ENCODE data around the gene SLC35G3. TPM values are rescaled to one million over a fixed set of nuclear protein-coding genes. Genes with fewer than 3 reads are reported as not detected.

SLC35G3 gene
- polyA plus RNA-seq, 3 donors, result not detected

DNA sequence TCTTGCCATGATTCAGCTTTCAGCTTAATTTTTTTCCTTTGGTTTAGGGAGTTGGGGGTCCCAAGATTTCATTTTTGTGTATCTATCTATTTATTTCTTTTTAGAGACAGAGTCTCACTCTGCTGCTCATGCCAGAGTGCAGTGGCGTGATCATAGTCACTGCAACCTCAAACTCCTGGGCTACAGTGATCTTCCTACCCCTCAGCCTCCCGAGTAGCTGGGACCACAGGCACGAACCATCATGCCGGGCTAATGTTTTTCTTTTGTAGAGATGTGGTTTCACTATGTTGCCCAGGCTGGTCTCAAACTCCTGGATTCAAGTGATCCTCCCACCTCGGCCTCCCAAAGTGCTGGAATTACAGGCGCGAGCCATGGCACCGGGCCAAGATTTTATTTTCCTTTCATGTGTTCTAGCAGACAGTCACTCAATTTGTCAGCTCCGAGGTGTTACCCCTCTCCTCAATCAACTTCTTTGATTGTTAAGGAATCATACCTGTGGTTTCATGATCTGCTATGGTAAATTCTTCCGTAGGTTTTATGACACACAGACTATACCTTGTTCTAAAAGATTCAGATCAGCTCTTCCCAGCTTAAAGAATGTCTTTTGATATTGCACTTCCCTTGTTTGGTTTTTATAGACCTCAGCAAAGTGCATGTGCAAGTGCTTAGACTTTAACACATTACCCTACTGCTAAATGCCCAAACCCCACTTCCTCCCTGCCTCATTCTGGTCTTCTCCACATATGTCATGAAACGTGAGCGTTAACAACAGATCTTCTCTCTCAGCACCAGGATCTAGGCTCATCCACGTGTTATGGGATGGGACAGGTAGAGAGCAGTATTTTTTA lies 33.6 kb downstream of the SLC35G3 start:
- peaks cover 4 to 8% (median 7%) of the 10 kb centered on the region in 3 donors for H3K27me3 Mint-ChIP-seq (ENCODE audit: low read depth in 3 of 3)
- peaks cover 4 to 8% of the 10 kb centered on the region in 2 donors for H3K4me1 ChIP-seq (ENCODE audit: control insufficient read depth in 1 of 2, insufficient read depth in 2 of 2, low read length in 2 of 2)
- no peak for DNase-seq
- H3K4me3 ChIP-seq (replicated peaks in 1 of 3; ENCODE audit: low read depth in 2 of 3, low read length in 3 of 3), result no peak overlapping the region
- no peak overlapping the region for H2AFZ ChIP-seq (ENCODE audit: insufficient read depth, low read depth, low read length, poor library complexity, severe bottlenecking)
- intact Hi-C loops (cut with micrococcal nuclease), result loop anchor here in 1 of 2 donors (10.0 kb wide), 1 partner anchor 584 kb away; no protein-coding TSS in a partner anchor
- 72% methylated on average over 3 of the region's 13 CpGs for WGBS (ENCODE audit: insufficient coverage)
- H3K9ac ChIP-seq (ENCODE audit: insufficient read depth, low read length, poor library complexity, severe bottlenecking), result no peak overlapping the region
- no peaks in the 10 kb centered on the region for H3K36me3 ChIP-seq (replicated peaks in 1 of 2; ENCODE audit: control insufficient read depth in 1 of 2, insufficient read depth in 2 of 2, low read length in 2 of 2)
- H3K79me2 ChIP-seq (ENCODE audit: insufficient read depth, low read length), result no peaks in the 10 kb centered on the region
- H3K36me3 Mint-ChIP-seq, result no peaks in the 10 kb centered on the region
- peak overlapping the region in 1 of 7 donors; percentile 26 for H3K27ac Mint-ChIP-seq
- TF ChIP-seq, protein P1, sequence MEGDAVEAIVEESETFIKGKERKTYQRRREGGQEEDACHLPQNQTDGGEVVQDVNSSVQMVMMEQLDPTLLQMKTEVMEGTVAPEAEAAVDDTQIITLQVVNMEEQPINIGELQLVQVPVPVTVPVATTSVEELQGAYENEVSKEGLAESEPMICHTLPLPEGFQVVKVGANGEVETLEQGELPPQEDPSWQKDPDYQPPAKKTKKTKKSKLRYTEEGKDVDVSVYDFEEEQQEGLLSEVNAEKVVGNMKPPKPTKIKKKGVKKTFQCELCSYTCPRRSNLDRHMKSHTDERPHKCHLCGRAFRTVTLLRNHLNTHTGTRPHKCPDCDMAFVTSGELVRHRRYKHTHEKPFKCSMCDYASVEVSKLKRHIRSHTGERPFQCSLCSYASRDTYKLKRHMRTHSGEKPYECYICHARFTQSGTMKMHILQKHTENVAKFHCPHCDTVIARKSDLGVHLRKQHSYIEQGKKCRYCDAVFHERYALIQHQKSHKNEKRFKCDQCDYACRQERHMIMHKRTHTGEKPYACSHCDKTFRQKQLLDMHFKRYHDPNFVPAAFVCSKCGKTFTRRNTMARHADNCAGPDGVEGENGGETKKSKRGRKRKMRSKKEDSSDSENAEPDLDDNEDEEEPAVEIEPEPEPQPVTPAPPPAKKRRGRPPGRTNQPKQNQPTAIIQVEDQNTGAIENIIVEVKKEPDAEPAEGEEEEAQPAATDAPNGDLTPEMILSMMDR (IDR thresholded peaks at IDR 0.05), result no peak
- no peaks in the 10 kb centered on the region for H3K27me3 ChIP-seq (ENCODE audit: control insufficient read depth in 2 of 2, insufficient read depth in 2 of 2, low read length in 2 of 2)
- no peaks in the 10 kb centered on the region for H4K20me1 ChIP-seq (ENCODE audit: insufficient read depth, low read length)
- H3K9me3 Mint-ChIP-seq, result peaks cover 0 to 2% (median 0%) of the 10 kb centered on the region in 7 donors
- peaks cover 13% of the 10 kb centered on the region for H3K4me1 Mint-ChIP-seq
- H3K27ac ChIP-seq (ENCODE audit: low read depth in 1 of 2, low read length in 2 of 2), result no peak overlapping the region
- no peak overlapping the region for H3K4me3 Mint-ChIP-seq
- H3K4me2 ChIP-seq (replicated peaks; ENCODE audit: extremely low read depth, low read length, poor library complexity, severe bottlenecking), result no peak overlapping the region
- no peaks in the 10 kb centered on the region for H3K9me3 ChIP-seq (replicated peaks in 1 of 2; ENCODE audit: control insufficient read depth in 1 of 2, insufficient read depth in 1 of 2, low read length in 2 of 2)

DNA sequence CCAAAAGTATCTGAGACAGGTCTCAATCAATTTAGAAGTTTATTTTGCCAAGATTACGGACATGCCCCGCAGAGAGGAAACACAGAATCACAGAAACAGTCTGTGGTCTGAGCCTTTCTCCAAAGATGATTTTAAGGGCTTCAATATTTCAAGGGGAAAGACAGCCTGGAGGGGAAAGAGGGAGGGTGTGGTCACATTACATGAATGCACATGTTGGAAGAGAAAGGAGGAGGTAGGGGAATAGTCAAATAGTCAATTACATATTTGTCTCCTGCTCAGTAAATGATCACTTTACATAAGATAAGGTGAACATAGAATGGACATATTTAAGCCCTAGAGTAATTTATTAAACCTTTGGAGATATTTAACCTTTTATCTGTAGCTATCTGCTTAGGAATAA lies 34.3 kb downstream of the SLC35G3 start:
- DNase-seq, result no peak
- no peak overlapping the region for H3K4me3 Mint-ChIP-seq
- no peak overlapping the region for H3K27ac Mint-ChIP-seq
- peaks cover 0 to 2% (median 0%) of the 10 kb centered on the region in 7 donors for H3K9me3 Mint-ChIP-seq
- no peaks in the 10 kb centered on the region for H3K36me3 Mint-ChIP-seq
- intact Hi-C loops (cut with micrococcal nuclease), result loop anchor here in 1 of 2 donors (10.0 kb wide), 1 partner anchor 585 kb away; no protein-coding TSS in a partner anchor
- Histone ChIP-seq H2AFZ (ENCODE audit: insufficient read depth, low read depth, low read length, poor library complexity, severe bottlenecking) (no peak overlapping the region), H3K36me3 (replicated peaks in 1 of 2; ENCODE audit: control insufficient read depth in 1 of 2, insufficient read depth in 2 of 2, low read length in 2 of 2) (no peaks in the 10 kb centered on the region), H4K20me1 (ENCODE audit: insufficient read depth, low read length) (no peaks in the 10 kb centered on the region), H3K9ac (ENCODE audit: insufficient read depth, low read length, poor library complexity, severe bottlenecking) (no peak overlapping the region), H3K79me2 (ENCODE audit: insufficient read depth, low read length) (no peaks in the 10 kb centered on the region), H3K9me3 (replicated peaks in 1 of 2; ENCODE audit: control insufficient read depth in 1 of 2, insufficient read depth in 1 of 2, low read length in 2 of 2) (no peaks in the 10 kb centered on the region), H3K27ac (ENCODE audit: low read depth in 1 of 2, low read length in 2 of 2) (no peak overlapping the region), H3K4me3 (replicated peaks in 1 of 3; ENCODE audit: low read depth in 2 of 3, low read length in 3 of 3) (no peak overlapping the region), H3K4me2 (replicated peaks; ENCODE audit: extremely low read depth, low read length, poor library complexity, severe bottlenecking) (no peak overlapping the region), H3K4me1 (ENCODE audit: control insufficient read depth in 1 of 2, insufficient read depth in 2 of 2, low read length in 2 of 2) (peaks cover 4 to 8% of the 10 kb centered on the region in 2 donors), H3K27me3 (ENCODE audit: control insufficient read depth in 2 of 2, insufficient read depth in 2 of 2, low read length in 2 of 2) (no peaks in the 10 kb centered on the region)
- peaks cover 13% of the 10 kb centered on the region for H3K4me1 Mint-ChIP-seq
- 30% methylated on average over 2 of the region's 2 CpGs for WGBS (ENCODE audit: insufficient coverage)
- TF ChIP-seq, protein P1 (IDR thresholded peaks at IDR 0.05), result no peak
- H3K27me3 Mint-ChIP-seq (ENCODE audit: low read depth in 3 of 3), result peaks cover 3 to 8% (median 7%) of the 10 kb centered on the region in 3 donors
